Activated naive CD4-positive, alpha-beta T cell treated with anti-CD3 and anti-CD28 coated beads, Interleukin-2, amount 50 U/mL, for 72 hours (primary cell): ENCODE data around the gene NNMT. TPM values are rescaled to one million over a fixed set of nuclear protein-coding genes. Genes with fewer than 3 reads are reported as not detected.

Experiments
- ATAC-seq, 2 donors: fragments of 150-1000 bp; cut with Tn5 transposase; 2 replicates each; pipeline ENCODE4 v1.10.0; 2021; ENCODE audit warnings: mild to moderate bottlenecking in 2 of 2, moderate library complexity in 2 of 2
- DNase-seq, 2 donors: peaks; one replicate each; pipeline ENCODE4 v3.0.0; 2021 to 2022; ENCODE audit warnings: low spot score in 2 of 2
- H3K27ac Mint-ChIP-seq, 2 donors: one replicate each; pipeline ENCODE4 v1.8.0; 2022; ENCODE audit warnings: mild to moderate bottlenecking in 2 of 2, mixed read lengths in 2 of 2
- H3K36me3 Mint-ChIP-seq, 2 donors: one replicate each; pipeline ENCODE4 v1.8.0; 2022; ENCODE audit warnings: mixed read lengths in 2 of 2
- H3K9me3 Mint-ChIP-seq, 2 donors: one replicate each; pipeline ENCODE4 v1.8.0; 2022; ENCODE audit warnings: mixed read lengths in 2 of 2
- total RNA-seq, 2 donors: library from RNA; stranded (reverse); gene quantifications; one replicate each; pipeline ENCODE4 v1.2.3, GENCODE V29; 2022

NNMT gene
- total RNA-seq, 2 donors from 2014 or later, result not detected

- ATAC-seq (no peak), DNase-seq (no peak)
- no peaks in the 10 kb centered on the region for H3K36me3 Mint-ChIP-seq
- H3K9me3 Mint-ChIP-seq, result peaks cover 3 to 4% of the 10 kb centered on the region in 2 donors
- no peak overlapping the region for H3K27ac Mint-ChIP-seq
Measured at GRCh38 chr11:114291842-114292680, 4.1 kb upstream of the NNMT start.

- peaks cover 3 to 4% of the 10 kb centered on the region in 2 donors for H3K9me3 Mint-ChIP-seq
- DNase-seq, result no peak
- H3K36me3 Mint-ChIP-seq, result peaks cover 0 to 5% of the 10 kb centered on the region in 2 donors
- H3K27ac Mint-ChIP-seq, result no peak overlapping the region
- no peak for ATAC-seq
Measured at GRCh38 chr11:114293201-114293711, 2.9 kb upstream of the NNMT start.

- Mint-ChIP-seq H3K27ac (no peak overlapping the region), H3K36me3 (peaks cover 13 to 14% of the 10 kb centered on the region in 2 donors), H3K9me3 (peaks cover 6 to 17% of the 10 kb centered on the region in 2 donors)
- DNase-seq, result no peak
- ATAC-seq, result no peak
Measured at GRCh38 chr11:114296605-114297372, 590 bp downstream of the NNMT start.

- DNase-seq (no peak), ATAC-seq (no peak)
- no peak overlapping the region for H3K27ac Mint-ChIP-seq
- peaks cover 13 to 14% of the 10 kb centered on the region in 2 donors for H3K36me3 Mint-ChIP-seq
- H3K9me3 Mint-ChIP-seq, result peaks cover 10 to 21% of the 10 kb centered on the region in 2 donors
Measured at GRCh38 chr11:114297806-114298709, 1.9 kb downstream of the NNMT start.

- peaks cover 9 to 20% of the 10 kb centered on the region in 2 donors for H3K9me3 Mint-ChIP-seq
- DNase-seq (no peak), ATAC-seq (no peak)
- H3K27ac Mint-ChIP-seq, result no peak overlapping the region
- peaks cover 13 to 14% of the 10 kb centered on the region in 2 donors for H3K36me3 Mint-ChIP-seq
Measured at GRCh38 chr11:114298710-114299109, 2.5 kb downstream of the NNMT start.

GRCh38 chr11:114301088-114301487 lies 4.9 kb downstream of the NNMT start:
- ATAC-seq (no peak), DNase-seq (no peak)
- H3K36me3 Mint-ChIP-seq, result peaks cover 13 to 14% of the 10 kb centered on the region in 2 donors
- H3K27ac Mint-ChIP-seq, result no peak overlapping the region
- peaks cover 7 to 17% of the 10 kb centered on the region in 2 donors for H3K9me3 Mint-ChIP-seq

GRCh38 chr11:114301927-114302326 lies 5.7 kb downstream of the NNMT start:
- ATAC-seq (no peak), DNase-seq (no peak)
- Mint-ChIP-seq H3K27ac (no peak overlapping the region), H3K36me3 (peaks cover 13 to 14% of the 10 kb centered on the region in 2 donors), H3K9me3 (peaks cover 7 to 17% of the 10 kb centered on the region in 2 donors)

- DNase-seq, result no peak
- ATAC-seq, result no peak
Measured at GRCh38 chr11:114302663-114303062, 6.5 kb downstream of the NNMT start.

GRCh38 chr11:114304065-114304464 lies 7.9 kb downstream of the NNMT start:
- Mint-ChIP-seq H3K9me3 (peaks cover 7 to 17% of the 10 kb centered on the region in 2 donors), H3K36me3 (peaks cover 9 to 14% of the 10 kb centered on the region in 2 donors), H3K27ac (no peak overlapping the region)
- ATAC-seq (no peak), DNase-seq (no peak)

More at GRCh38 chr11:114302663-114303062, 6.5 kb downstream of the NNMT start:
- H3K9me3 Mint-ChIP-seq, result peaks cover 7 to 17% of the 10 kb centered on the region in 2 donors
- no peak overlapping the region for H3K27ac Mint-ChIP-seq
- H3K36me3 Mint-ChIP-seq, result peaks cover 13 to 14% of the 10 kb centered on the region in 2 donors

GRCh38 chr11:114304969-114305368 lies 8.8 kb downstream of the NNMT start:
- H3K27ac Mint-ChIP-seq, result no peak overlapping the region
- DNase-seq (no peak), ATAC-seq (no peak)
- peaks cover 7 to 13% of the 10 kb centered on the region in 2 donors for H3K9me3 Mint-ChIP-seq
- peaks cover 7 to 9% of the 10 kb centered on the region in 2 donors for H3K36me3 Mint-ChIP-seq

GRCh38 chr11:114307524-114308203 lies 11.5 kb downstream of the NNMT start:
- Mint-ChIP-seq H3K27ac (no peak overlapping the region), H3K9me3 (no peaks in the 10 kb centered on the region), H3K36me3 (peaks cover 0 to 5% of the 10 kb centered on the region in 2 donors)
- DNase-seq (no peak), ATAC-seq (no peak)

GRCh38 chr11:114308689-114309089 lies 12.5 kb downstream of the NNMT start:
- ATAC-seq (no peak), DNase-seq (no peak)
- Mint-ChIP-seq H3K9me3 (no peaks in the 10 kb centered on the region), H3K27ac (no peak overlapping the region), H3K36me3 (peaks cover 0 to 5% of the 10 kb centered on the region in 2 donors)

GRCh38 chr11:114309517-114309916 lies 13.3 kb downstream of the NNMT start:
- ATAC-seq (no peak), DNase-seq (no peak)
- H3K36me3 Mint-ChIP-seq, result peaks cover 0 to 5% of the 10 kb centered on the region in 2 donors
- H3K9me3 Mint-ChIP-seq, result no peaks in the 10 kb centered on the region
- H3K27ac Mint-ChIP-seq, result no peak overlapping the region

GRCh38 chr11:114310095-114310494 lies 13.9 kb downstream of the NNMT start:
- ATAC-seq (no peak), DNase-seq (no peak)
- Mint-ChIP-seq H3K36me3 (peaks cover 0 to 5% of the 10 kb centered on the region in 2 donors), H3K9me3 (no peaks in the 10 kb centered on the region), H3K27ac (no peak overlapping the region)

- Mint-ChIP-seq H3K36me3 (peaks cover 0 to 5% of the 10 kb centered on the region in 2 donors), H3K27ac (no peak overlapping the region), H3K9me3 (no peaks in the 10 kb centered on the region)
- no peak for ATAC-seq
- DNase-seq, result no peak
Measured at GRCh38 chr11:114311946-114312345, 15.7 kb downstream of the NNMT start.

GRCh38 chr11:114314096-114314495 lies 17.9 kb downstream of the NNMT start:
- Mint-ChIP-seq H3K36me3 (peaks cover 0 to 5% of the 10 kb centered on the region in 2 donors), H3K9me3 (no peaks in the 10 kb centered on the region), H3K27ac (no peak overlapping the region)
- DNase-seq (no peak), ATAC-seq (no peak)
